Thyroid gland (tissue), 4 donors: ENCODE measurements around the gene CCDC70.

ENCODE experiments used
- POLR2A ChIP-seq, 2 donors: fragments of 450-650 bp; IDR thresholded peaks; one replicate each; pipeline ENCODE4 v1.6.1; 2017; ENCODE audit warnings: antibody characterized with exemption in 2 of 2, mild to moderate bottlenecking in 2 of 2, moderate library complexity in 1 of 2
- TF ChIP-seq, protein P1 (sequence below), 6 experiments: fragments of 200-600 bp in 3 of 6; fragments of 450-650 bp in 3 of 6; sonication (generic) in 3 of 6; IDR thresholded peaks; one replicate each; pipeline ENCODE4 v1.5.1; 2016 to 2019; ENCODE audit warnings: antibody characterized with exemption in 6 of 6, mild to moderate bottlenecking in 2 of 6, inconsistent platforms in 1 of 6, moderate library complexity in 1 of 6

DNA sequence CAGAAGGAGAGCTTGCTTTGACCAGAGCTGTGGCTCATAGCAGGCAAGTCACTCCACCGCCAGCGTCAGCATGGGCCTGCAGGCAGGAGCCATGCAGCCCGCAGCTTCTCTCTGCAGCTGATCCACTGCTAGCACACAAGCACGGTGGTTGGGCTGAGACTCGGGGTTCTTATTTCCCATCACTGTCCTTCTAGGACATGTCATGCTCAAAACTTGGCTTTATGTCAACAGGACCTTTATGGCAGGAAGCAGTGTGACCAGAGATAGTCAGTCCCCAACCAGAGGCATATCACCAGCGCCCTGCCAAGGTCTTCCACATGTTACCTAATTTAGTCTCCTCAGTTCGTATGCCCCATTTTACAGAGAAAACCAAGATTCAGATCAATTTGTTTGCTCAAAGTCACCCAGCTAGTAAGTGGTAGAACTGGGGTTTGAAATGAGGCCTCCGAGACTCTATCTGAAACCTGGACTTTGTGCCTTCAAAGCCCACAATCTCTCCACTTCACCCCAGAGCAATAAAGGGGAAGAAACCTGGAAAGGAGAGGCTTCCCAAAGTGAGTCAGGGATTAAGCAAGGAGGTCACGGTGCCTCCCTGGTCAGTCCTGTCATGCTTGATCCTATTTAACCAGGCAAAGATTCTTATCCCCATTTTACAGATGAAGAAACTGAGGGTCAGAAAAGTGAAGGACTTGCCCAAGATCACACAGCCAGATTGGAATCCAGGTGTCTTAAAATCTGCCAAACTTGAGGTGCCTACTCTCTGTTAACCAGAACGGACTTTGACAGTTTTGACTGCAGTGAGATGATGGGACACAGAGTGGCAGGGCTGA is 21.8 kb upstream of the CCDC70 start:
- TF ChIP-seq, protein P1, sequence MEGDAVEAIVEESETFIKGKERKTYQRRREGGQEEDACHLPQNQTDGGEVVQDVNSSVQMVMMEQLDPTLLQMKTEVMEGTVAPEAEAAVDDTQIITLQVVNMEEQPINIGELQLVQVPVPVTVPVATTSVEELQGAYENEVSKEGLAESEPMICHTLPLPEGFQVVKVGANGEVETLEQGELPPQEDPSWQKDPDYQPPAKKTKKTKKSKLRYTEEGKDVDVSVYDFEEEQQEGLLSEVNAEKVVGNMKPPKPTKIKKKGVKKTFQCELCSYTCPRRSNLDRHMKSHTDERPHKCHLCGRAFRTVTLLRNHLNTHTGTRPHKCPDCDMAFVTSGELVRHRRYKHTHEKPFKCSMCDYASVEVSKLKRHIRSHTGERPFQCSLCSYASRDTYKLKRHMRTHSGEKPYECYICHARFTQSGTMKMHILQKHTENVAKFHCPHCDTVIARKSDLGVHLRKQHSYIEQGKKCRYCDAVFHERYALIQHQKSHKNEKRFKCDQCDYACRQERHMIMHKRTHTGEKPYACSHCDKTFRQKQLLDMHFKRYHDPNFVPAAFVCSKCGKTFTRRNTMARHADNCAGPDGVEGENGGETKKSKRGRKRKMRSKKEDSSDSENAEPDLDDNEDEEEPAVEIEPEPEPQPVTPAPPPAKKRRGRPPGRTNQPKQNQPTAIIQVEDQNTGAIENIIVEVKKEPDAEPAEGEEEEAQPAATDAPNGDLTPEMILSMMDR (IDR thresholded peaks at IDR 0.05): no peak
- no peak for TF ChIP-seq POLR2A (IDR thresholded peaks at IDR 0.05)
